Heart left ventricle (tissue), 13 donors: Measurements from ENCODE around the gene ZNF22.

Experiments
- POLR2A ChIP-seq, 2 donors: fragments of 450-650 bp; IDR thresholded peaks; one replicate each; pipeline ENCODE4 v1.6.1; 2017; ENCODE audit warnings: antibody characterized with exemption in 2 of 2, mild to moderate bottlenecking in 2 of 2, moderate library complexity in 2 of 2
- TF ChIP-seq, protein P1 (sequence below), 12 donors: fragments of 200-600 bp; sonication (generic) in 4 of 12; IDR thresholded peaks; one replicate each; pipeline versions ENCODE4 v1.5.0 to v1.8.0; 2018 to 2022; ENCODE audit warnings: antibody characterized with exemption in 12 of 12, mild to moderate bottlenecking in 5 of 12
- donor health status: ischemic (EF 13 %, LVEDD 7.1; RV severe dilation, severe dysfunction).
- donor health status: DM: no; HTN: yes; CAD: no.
- donor health status: DM: no; HTN: no; CAD: no.
- donor health status: ischemic (EF 25% LVEDD 6.9; RV normal size, moderate dysfunction).
- donor health status: ischemic (EF 25% LVEDD 5.7; RV mildly dilated, moderate dysfunction).
- donor health status: ischemic (EF 35%, LVEDD 5.7; RV mildly dilated, moderate dysfunction).
- donor health status: nonischemic (EF 11% LVEDD 7.7; RV severe dilation, severe dysfunction).
- donor health status: DM: yes; HTN: yes; CAD: no.
- donor health status: PGD.
- donor health status: ischemic (EF 29% LVEDD 5.4; RV normal size, mild dysfunction).
- donor health status: nonischemic (EF 23%, LVEDD 6.1; RV moderate dilation, normal function).

- TF ChIP-seq, protein P1, sequence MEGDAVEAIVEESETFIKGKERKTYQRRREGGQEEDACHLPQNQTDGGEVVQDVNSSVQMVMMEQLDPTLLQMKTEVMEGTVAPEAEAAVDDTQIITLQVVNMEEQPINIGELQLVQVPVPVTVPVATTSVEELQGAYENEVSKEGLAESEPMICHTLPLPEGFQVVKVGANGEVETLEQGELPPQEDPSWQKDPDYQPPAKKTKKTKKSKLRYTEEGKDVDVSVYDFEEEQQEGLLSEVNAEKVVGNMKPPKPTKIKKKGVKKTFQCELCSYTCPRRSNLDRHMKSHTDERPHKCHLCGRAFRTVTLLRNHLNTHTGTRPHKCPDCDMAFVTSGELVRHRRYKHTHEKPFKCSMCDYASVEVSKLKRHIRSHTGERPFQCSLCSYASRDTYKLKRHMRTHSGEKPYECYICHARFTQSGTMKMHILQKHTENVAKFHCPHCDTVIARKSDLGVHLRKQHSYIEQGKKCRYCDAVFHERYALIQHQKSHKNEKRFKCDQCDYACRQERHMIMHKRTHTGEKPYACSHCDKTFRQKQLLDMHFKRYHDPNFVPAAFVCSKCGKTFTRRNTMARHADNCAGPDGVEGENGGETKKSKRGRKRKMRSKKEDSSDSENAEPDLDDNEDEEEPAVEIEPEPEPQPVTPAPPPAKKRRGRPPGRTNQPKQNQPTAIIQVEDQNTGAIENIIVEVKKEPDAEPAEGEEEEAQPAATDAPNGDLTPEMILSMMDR (IDR thresholded peaks at IDR 0.05): no peak
- TF ChIP-seq POLR2A (IDR thresholded peaks at IDR 0.05): no peak
Observed at GRCh38 chr10:45006276-45007030, 5.7 kb downstream of the ZNF22 start.
